Stimulated activated CD8-positive, alpha-beta memory T cell treated with anti-CD3 and anti-CD28 coated beads, Interleukin-15, amount 100 ng/mL, for 24 hours (primary cell): ENCODE data around the gene DCAF5.
A peak's percentile ranks its signal among the peaks of the same experiment; 100 is the strongest.
"Not testable (repeated sequence)": the region's sequence is repeated elsewhere in the genome, so short reads cannot be mapped to it uniquely, and the experiment has no call there.

ENCODE experiments used
- DNase-seq: peaks from one replicate; pipeline ENCODE4 v3.0.0-alpha.2; 2020; ENCODE audit warnings: low read depth

Gene DCAF5, protein sequence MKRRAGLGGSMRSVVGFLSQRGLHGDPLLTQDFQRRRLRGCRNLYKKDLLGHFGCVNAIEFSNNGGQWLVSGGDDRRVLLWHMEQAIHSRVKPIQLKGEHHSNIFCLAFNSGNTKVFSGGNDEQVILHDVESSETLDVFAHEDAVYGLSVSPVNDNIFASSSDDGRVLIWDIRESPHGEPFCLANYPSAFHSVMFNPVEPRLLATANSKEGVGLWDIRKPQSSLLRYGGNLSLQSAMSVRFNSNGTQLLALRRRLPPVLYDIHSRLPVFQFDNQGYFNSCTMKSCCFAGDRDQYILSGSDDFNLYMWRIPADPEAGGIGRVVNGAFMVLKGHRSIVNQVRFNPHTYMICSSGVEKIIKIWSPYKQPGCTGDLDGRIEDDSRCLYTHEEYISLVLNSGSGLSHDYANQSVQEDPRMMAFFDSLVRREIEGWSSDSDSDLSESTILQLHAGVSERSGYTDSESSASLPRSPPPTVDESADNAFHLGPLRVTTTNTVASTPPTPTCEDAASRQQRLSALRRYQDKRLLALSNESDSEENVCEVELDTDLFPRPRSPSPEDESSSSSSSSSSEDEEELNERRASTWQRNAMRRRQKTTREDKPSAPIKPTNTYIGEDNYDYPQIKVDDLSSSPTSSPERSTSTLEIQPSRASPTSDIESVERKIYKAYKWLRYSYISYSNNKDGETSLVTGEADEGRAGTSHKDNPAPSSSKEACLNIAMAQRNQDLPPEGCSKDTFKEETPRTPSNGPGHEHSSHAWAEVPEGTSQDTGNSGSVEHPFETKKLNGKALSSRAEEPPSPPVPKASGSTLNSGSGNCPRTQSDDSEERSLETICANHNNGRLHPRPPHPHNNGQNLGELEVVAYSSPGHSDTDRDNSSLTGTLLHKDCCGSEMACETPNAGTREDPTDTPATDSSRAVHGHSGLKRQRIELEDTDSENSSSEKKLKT

DNA sequence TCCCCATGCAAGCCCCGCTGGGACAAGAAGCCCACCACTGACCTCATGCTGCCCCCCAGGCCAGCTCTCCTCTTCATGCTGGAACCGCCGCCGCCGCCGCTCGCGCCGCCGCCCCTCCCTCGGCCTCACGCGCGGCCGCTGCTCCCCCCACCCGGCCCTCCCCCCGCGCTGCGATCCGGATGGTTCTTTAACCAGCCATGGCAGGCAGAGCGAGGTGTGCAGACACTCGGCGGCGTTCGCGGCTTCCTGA, at the start of gene DCAF5:
TSS of gene DCAF5 (minus strand) at position 218 of the 250 bp plus-strand sequence. CDS start at position 77, 141 bp downstream.
- peak; percentile 73 for DNase-seq

DNA sequence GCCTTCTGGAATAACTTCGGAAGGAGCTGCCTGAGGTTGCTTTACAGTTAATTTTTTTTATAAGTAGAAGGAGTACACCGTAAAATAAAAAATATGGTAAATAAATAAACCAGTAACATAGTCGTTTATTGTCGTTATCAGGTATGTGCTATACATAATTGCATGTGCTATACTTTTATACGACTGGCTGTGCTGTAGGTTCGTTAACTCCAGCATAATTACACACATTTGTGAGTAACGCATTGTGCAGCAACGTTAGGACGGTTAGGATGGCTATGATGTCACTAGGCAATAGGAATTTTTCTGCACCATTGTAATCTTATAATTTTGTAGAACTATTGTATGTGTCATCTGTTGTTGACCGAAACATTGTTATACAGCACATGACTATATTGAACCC, 46.9 kb upstream of the DCAF5 start:
- DNase-seq, result no peak

DNA sequence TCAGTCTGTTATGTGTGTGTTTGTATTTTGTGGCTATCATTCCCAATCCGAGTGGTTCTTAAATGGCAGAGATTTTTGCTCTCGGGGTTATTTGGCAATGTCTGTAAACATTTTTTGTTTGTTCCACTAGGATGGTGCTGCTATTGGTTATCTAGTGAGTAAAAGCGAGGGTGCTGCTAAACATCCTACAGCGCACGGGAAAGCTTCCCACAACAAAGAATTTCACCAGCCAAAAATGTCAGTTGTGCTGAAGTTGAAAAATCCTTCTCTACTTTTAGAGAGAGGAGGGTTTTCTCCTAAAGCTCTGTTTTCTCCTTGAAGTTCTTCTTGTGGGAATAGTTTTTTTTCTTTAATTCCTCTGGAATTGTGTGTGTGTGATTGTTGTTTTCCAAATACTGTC, 40.8 kb upstream of the DCAF5 start:
- no peak for DNase-seq

DNA sequence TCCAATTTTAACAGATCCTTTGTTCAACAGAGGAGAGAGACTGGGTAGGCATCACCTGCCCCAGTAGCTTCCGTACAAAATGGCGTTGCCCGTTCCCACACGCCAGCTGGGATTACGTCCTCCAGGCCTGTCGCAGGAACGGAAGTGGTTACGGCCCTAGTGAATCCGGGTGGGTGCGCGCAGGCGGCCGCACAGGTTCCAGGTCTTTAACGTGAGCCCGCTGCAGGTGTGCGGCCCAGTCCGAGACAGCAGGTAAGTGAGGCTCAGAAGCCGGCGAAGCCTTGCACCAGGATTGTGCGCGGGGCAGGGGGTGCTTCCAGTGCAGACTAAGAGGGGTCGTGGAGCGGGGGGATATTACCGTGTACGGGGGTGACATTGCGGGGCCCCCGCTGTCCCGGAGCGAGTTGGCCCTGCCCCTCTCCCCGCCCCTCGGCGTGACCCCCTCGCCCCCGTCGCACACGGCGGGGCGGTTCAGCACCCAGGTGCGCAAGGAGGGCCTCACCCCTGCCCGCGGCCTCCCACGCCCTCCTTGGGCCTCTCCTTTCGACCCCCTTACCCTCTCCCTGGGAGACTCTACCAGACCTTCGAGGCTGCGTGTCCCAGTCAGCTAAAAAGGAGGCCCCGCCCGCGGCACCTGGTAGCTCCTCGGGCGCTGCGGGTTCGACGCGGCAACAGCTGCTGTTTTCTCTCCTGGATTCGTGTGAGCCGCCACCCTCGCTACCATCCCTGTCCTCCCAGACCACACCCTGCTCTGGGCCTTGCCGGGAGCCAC, 38.6 kb upstream of the DCAF5 start, which contains the start of gene EXD2:
TSS of gene EXD2 (plus strand) at position 159 of the 772 bp plus-strand sequence. CDS start 17,973 bp downstream, outside the sequence.
- peak; percentile 30 for DNase-seq

DNA sequence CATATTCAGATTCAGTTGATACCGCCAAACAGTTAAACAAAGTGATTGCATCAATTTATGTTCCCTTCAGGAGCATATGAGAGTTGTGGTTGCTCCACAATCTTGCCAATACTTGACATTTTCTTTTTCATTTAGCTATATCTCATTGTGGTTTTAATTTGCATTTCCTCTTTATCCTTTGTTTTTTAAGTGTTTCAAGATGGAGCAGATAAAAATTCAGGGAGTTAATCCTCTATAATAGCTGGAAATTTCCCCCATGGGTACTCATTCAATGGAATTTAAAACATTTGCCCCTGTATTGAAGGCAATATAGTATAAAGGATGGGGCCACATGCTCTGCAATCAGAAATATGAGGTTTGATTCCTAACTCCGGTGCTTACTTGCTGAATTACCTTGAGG, 37.3 kb upstream of the DCAF5 start:
- DNase-seq, result no peak

DNA sequence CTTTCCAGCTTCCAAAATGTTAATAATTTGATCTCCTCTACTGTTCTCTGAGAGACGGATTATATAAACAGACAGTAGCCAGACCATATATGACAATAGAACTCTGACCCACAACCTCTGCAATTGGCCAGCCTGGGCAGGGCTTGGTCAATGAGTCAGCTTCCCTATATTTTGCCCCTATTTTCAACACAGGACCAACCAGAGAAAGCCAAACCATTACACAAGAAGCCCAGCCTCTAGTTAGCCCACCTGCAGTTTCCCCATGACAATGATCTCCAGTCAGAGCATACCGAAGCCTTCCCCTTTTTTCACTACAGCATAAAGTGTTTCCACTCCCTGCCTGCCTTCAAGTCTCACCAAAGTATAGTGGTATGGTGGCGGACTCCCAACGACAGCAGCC, 30.8 kb upstream of the DCAF5 start:
- no peak for DNase-seq

DNA sequence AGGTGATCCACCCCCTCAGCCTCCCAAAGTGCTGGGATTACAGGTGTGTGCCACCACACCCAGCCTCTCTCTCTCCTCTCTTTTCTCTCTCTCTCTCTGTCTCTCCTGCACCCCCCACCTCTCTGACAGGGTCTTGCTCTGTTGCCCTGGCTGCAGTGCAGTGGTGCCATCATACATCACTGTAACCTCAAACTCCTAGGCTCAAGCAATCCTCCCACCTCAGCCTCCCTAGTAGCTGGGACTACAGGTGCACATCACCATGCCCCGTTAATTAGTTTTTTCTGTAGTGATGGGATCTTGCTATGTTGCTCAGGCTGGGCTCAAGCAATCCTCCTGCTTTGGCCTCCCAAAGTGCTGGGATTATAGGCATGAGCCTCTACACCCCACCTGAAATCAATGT, 29.7 kb upstream of the DCAF5 start:
- not testable (repeated sequence) for DNase-seq

DNA sequence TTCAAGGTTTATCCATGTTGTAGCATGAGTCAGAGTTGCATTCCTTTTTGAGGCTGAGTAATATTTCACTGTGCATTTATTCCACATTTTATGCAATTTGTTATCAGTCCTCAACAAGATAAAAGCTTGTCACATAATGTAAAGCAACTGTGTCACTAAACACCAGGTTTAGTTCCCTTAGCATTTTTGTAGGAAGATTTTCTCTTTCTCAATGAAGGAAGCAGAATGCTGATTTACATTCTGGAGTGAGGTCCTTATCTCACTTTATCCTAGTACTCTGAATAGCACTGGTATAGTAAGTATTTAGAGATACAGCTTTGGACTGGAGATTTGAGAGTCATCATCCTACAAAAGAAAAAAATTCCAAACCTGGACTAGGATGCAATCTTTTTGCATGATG, 28.6 kb upstream of the DCAF5 start:
- DNase-seq, result no peak

DNA sequence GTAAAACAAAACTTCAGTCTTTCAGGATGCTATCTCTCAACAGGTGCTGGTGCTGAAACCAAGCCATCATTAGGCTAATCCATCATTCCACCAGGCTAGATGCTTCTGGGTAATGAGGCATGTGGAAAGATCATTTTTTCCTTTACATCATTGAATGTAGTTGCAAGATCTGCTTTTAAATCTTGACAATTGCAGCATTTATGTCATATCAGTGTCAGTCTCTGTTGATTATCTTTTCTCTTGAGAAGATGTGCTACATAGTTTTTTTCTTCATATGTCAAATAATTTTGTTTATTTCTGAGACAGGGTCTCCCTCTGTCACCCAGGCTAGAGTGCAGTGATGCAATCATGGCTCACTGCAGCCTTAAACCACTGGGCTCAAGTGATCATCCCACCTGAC, 22.2 kb upstream of the DCAF5 start:
- no peak for DNase-seq

DNA sequence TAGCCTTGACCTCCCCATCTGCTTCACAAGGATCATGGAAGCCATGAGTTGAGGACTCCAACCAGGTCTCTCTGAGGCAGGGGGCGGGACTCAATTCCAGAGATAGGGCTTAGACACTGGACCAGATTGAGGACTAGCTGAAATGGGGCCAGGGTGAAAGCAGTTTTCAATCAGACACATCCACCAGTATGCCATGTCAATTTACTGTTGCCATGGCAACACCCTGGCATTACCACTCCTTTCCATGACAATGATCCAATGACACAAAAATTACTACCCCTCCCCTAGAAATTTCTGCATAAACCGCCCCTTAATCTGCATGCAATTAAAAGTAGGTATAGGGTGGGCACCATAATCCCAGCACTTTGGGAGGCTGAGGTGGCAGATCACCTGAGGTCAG, 18.6 kb upstream of the DCAF5 start:
- no peak for DNase-seq

DNA sequence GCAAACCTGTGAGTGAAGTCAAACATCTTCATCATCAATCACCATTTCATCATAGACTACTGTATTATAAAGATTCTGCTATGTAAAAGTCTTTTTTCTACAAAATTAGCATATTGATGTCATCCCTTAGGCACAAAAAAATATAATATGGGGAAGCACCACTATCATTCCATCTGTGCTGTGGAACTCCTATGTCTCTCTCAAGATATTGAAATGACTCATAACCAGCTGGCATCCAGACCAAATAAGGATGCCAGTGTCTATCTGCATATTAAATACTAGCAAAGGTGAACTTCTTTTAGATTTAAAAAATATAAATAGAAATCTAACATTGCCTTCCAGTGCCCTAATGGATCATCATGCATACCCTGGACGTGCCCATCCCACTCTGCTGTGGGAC, 17.9 kb upstream of the DCAF5 start:
- no peak for DNase-seq

DNA sequence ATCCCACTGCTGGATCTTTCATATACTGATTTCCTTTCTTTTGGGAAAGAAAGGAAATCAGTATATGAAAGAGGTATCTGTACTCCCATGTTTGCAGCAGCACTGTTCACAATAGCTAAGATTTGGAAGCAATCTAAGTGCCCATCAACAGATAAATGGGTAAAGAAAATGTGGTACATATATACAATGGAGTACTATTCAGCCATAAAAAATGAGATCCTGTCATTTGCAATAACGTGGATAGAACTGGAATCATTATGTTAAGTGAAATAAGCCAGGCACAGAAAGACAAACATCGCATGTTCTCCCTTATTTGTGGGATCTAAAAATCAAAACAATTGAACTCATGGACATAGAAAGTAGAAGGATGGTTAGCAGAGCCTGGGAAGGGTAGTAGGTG, 12.9 kb upstream of the DCAF5 start:
- DNase-seq, result not testable (repeated sequence)

DNA sequence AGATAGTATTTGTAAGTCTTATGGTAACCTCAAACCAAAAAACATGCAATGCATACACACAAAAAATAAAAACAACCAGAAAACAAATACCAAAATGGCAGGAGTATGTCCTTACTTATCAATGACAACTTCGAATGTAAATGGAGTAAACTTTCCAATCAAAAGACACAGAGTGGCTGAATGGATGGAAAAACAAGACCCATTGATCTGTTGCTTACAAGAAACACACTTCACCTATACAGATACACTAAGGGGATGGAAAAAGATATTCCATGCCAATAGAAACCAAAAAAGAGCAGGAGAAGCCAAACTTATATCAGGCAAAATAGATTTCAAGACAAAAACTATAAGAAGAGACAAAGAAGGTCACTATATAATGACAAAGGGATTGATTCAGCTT, 8.7 kb upstream of the DCAF5 start:
- no peak for DNase-seq

DNA sequence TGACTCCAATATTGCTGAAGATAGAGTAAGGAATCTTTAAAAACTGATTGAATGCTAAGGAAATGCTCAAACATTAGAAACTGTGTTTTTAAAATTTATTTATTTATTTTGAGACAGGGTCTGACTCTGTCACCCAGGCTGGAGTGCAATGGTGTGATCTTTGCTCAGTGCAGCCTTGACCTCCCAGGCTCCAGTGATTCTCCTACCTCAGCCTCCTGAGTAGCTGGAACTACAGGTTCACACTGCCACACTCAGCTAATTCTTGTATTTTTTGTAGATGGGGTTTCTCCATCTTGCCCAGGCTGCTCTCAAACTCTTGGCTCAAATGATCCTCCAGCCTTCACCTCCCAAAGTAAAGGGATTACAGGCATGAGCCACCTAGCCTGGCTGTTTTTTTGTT, 3.3 kb upstream of the DCAF5 start:
- DNase-seq, result no peak

DNA sequence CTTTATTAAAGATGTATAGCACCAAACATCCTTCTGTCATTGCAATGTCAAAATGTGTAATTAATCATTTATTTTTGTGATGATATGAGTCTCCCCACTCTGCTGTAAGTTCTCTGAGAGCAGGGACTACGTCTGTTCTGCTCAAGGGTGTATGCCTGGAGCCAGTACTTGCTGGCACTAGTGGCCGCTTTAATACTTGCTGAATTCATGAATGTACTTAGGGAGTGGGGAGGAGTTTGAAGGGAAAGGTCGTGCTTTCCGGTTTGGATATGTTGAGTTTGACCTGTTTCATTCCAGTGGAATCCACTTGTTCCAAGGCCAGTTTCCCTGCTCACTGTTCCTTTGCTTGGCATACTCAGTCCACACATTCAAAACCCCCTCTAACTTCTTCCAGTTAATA, 1.9 kb upstream of the DCAF5 start:
- DNase-seq, result no peak

DNA sequence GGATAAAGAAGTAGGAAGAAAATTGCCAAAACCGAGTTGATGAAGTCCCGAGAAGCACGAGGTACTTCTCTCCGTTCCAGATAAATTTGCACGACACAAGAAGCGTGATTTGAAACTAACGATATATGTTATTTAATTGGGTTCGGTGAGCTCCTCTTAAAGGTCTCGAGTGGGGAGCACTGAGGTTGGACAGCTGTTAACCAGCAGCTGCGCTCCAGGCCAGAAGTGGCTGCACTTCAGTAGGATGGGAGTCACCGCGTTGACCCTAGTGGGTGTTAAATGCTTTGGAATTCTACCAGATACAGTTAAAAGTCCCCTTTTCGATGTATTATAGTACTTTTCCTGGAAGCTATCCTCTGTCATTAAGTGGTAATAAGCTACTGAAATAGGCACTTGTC, 953 bp upstream of the DCAF5 start:
- no peak for DNase-seq

DNA sequence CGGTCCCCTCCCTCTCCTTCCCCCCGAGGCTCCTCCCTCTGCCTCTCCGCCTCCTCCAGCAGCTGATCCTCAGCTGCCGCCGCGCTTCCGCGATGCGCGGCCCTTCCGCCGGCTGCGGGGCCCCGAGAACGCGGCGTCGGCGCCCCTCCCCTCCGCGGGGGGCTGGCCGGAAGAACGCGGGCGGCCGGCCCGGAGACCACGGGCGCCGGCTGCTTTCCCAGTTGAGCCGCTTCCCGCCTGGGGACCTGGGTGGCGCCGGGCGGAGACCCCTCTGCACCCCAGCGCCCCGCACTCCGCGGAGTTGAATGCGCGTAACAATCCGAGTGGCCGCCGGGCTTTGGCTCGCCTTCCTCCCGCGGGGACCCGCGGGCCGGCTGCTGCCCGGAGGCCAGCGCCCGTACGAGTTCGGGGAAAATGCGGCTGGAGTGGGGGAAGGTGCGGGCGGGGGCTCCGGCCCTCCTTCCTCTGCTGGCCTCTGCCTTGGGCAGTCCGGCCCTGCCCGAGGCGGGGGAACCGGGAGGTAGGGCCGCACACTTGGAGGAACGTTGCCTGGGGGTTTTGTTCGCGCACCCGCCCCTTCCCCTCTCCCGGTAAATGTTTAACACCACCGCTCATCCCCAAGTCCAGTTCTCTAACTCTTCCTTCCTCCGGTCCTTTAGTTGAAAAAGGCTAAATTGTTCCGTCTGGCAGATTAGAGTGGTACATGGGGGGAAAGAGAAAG, 393 bp upstream of the DCAF5 start:
- DNase-seq, result no peak

DNA sequence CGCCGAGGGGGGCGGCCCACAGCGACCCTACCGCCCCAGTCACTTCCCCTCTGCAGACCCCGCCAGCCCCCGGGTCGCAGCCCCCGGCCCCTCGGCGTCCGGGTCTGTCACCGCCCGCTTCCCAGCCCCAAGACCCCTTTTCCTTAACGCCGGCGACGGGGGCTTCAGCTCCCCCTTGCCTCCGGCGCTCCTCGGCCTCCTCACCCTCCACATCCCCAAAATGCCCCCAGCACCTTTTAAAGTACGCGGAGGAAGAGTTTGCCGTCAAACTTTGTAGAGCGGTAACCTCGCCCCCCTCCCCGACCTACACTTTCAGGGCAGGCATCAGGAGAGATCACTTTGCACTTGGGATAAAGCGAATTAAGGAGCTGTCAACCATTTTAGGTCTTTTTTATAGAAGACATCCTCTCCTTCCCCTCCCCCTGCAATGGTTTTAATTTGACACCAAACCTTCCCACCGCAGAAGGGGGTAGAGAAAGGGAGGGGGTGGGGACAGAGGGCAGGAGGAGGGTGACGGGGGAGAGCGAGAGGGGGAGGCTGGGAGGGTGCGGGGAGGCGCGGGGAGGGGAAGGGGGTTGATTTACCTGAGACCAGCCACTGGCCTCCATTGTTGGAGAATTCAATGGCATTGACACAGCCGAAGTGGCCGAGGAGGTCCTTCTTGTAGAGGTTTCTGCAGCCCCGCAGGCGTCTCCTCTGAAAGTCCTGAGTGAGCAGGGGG, 578 bp downstream of the DCAF5 start:
- DNase-seq, result peak; percentile 6

DNA sequence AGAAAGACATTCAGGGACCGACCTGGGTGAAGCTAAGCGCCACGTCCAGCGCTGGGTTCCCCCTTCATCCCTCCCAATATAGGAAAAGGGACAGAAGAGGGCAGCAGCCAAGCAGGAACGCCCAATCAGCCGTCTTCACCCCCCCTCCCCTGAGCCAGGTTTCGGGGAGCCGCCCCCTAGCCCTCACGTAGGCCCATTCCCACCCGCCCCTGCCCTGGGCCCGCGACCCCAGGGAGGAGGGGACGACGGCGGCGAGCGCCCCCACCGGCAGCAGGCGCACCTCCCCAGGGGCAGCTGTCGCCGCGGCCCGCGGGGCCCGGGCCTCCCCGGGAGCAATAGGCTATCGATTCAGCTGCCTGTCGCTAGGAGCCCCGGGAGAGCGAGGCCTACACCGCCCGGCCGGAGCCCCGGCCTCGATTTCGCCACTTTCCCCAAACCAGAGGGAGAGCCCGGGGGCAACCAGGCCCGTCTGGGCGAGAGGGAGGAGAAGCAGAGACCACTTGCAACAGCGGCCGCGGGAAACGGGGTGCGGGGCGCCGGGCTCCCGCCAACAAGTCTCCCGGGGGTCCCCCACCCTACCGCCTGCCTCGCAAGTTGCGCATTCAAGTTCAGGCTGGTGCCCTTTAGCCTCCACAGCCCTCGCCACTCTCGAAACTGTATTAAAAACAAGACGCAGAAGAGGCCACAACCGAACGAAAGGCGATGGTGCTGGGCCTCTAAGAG, 1.3 kb downstream of the DCAF5 start:
- peak; percentile 50 for DNase-seq

DNA sequence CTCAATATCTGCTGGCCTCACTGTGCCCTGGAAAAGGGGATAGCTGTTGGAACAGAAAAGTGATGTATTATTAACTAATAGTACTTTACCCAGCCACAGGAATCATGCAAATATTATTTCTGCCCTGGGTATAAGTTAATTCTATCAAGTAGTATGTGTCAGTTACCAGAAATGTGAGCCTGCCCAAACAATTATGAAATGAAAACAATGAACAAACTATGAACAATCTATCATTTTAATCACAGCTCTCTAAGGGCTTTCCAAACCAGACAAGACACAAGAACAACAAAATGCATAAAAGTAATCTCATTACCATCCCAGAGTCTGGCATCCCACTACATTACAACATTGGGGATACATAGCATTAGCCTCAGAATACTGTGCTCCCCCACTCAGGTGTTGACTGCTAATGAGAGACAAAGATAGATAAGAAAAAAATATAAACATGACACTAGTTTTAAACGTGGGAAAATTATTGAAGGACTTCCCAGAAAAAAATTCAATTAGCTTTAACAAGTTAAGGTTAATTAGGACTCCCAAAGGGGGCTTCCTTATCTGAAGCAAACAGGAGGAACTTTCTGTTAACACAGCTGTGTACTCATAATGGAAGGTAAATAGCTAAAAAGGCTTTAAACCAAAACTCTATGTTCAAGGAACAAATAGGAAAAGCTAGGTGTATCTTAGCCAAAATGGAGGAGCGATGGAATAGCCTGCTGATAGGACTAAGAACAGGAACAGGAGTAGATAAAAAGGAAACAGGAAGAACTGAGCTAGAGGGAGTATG, 3.3 kb downstream of the DCAF5 start:
- no peak for DNase-seq
